H1 (cell line): ENCODE data around the gene RAD51B. TPM values are rescaled to one million over a fixed set of nuclear protein-coding genes. Genes with fewer than 3 reads are reported as not detected.

Source experiments
- EZH2 ChIP-seq: fragments of 200-600 bp; sonication (generic); IDR thresholded peaks from 2 replicates; pipeline ENCODE4 v1.7.1; 2012; ENCODE audit warnings: low read depth, mild to moderate bottlenecking, moderate library complexity, low read length, inconsistent platforms; ENCODE audit not compliant: severe bottlenecking
- MAX ChIP-seq: IDR thresholded peaks from 2 replicates; pipeline ENCODE4 v1.6.1; 2012; ENCODE audit warnings: inconsistent platforms
- USF2 ChIP-seq: IDR thresholded peaks from 2 replicates; pipeline ENCODE4 v1.6.1; 2011; ENCODE audit warnings: low read length, improper control_type of control experiment
- YY1 ChIP-seq: IDR thresholded peaks from 2 replicates; pipeline ENCODE4 v1.6.1; 2011; ENCODE audit warnings: low read depth, mild to moderate bottlenecking, low read length
- polyA plus RNA-seq, 7 experiments: library from polyadenylated mRNA; depleted of rRNA in 3 of 7; stranded (reverse) in 5 of 7; unstranded in 2 of 7; fragments of >200 nt in 5 of 7; fragments of 200-250 nt in 2 of 7; gene quantifications; 1 replicate in 5 of 7; 2 replicates in 1 of 7; 4 replicates in 1 of 7; pipeline versions ENCODE4 v1.2.1 to v1.2.3, GENCODE V29; 2011 to 2013; ENCODE audit warnings: missing spikeins in 2 of 7, mixed read lengths in 2 of 7
- total RNA-seq: library from RNA; stranded (reverse); fragmentation: NEBNext Ultra II Directional; extraction: Animal tissue kit (Norgen Biotek cat#: 25700); gene quantifications from 2 replicates; pipeline ENCODE4 v1.2.1, GENCODE V29; 2021

Gene RAD51B
- total and polyA plus RNA-seq, 2 of the 8 experiments (the other 6 are each of a cell fraction or from before 2014, with no cell fraction given): 3.9 to 14.9 TPM

GRCh38 chr14:68173227-68173972 is 353.8 kb downstream of the RAD51B start (continued):
- no peak for TF ChIP-seq EZH2
- no peak for TF ChIP-seq MAX
- no peak for TF ChIP-seq USF2
- TF ChIP-seq YY1: no peak
